Ascending aorta (tissue), 2 donors: Measurements from ENCODE around the gene HPX. TPM values are rescaled to one million over a fixed set of nuclear protein-coding genes. Genes with fewer than 3 reads are reported as not detected.

Source experiments
- DNase-seq, 2 donors: peaks; one replicate each; pipeline ENCODE4 v3.0.0-alpha.2; 2019; ENCODE audit warnings: low spot score in 2 of 2
- H3K27ac ChIP-seq, 2 donors: fragments of 200-600 bp; sonication (generic); one replicate each; pipeline ENCODE4 v1.5.1; 2016 to 2017; ENCODE audit warnings: mild to moderate bottlenecking in 1 of 2
- H3K27me3 ChIP-seq: fragments of 200-600 bp; sonication (generic); one replicate; pipeline ENCODE4 v1.5.1; 2017
- H3K36me3 ChIP-seq, 2 donors: fragments of 200-600 bp; sonication (generic); one replicate each; pipeline ENCODE4 v1.5.1; 2016
- H3K4me1 ChIP-seq, 2 donors: fragments of 200-600 bp; sonication (generic); one replicate each; pipeline ENCODE4 v1.5.1; 2016 to 2017; ENCODE audit warnings: mild to moderate bottlenecking in 1 of 2
- H3K4me3 ChIP-seq, 2 donors: fragments of 200-600 bp; sonication (generic); one replicate each; pipeline ENCODE4 v1.5.1; 2016 to 2017; ENCODE audit warnings: mild to moderate bottlenecking in 1 of 2
- H3K9me3 ChIP-seq, 2 donors: fragments of 200-600 bp; sonication (generic); one replicate each; pipeline ENCODE4 v1.5.1; 2016
- intact Hi-C: fragments of 100-400 bp; cut with DNase I; formaldehyde crosslinking; loops from one replicate; pipeline ENCODE4 v1.15.1; 2023
- total RNA-seq: library from RNA; depleted of rRNA; stranded (reverse); fragments of >200 nt; gene quantifications from one replicate; pipeline ENCODE4 v1.1.0, GENCODE V29; 2016
- TF ChIP-seq, protein P1 (sequence below), 3 experiments: fragments of 200-600 bp in 2 of 3; fragments of 450-650 bp in 1 of 3; sonication (generic) in 2 of 3; IDR thresholded peaks; one replicate each; pipeline ENCODE4 v1.5.1; 2016 to 2019; ENCODE audit warnings: antibody characterized with exemption in 3 of 3, mild to moderate bottlenecking in 1 of 3, moderate library complexity in 1 of 3

The HPX gene
- total RNA-seq, 1 donor from 2014 or later: 16.8 TPM

DNA sequence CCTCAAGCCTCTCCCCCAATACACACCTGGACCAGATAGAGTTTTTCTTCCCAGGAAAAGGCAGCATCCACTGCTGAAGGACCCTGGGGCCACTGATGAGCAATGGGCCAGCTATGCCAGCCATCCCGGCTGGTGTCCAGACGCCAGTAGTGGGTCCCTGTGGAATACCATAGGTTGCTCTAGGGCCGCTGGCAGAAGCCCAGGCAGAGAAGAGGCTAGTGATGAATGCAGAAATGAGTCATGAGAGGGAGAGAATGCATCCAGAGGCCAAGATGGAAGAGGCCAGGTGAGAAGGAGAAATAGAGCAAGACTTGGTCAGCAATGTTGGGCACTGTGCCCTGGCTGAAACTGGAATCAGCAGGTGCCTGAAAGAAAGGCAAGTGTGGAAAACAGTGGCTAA is 8.9 kb downstream of the HPX start:
- Histone ChIP-seq H3K27me3 (no peaks in the 10 kb centered on the region), H3K9me3 (no peaks in the 10 kb centered on the region), H3K36me3 (no peaks in the 10 kb centered on the region), H3K27ac (no peak overlapping the region), H3K4me1 (no peaks in the 10 kb centered on the region), H3K4me3 (no peak overlapping the region)
- intact Hi-C loops: no loop called here
- TF ChIP-seq, protein P1, sequence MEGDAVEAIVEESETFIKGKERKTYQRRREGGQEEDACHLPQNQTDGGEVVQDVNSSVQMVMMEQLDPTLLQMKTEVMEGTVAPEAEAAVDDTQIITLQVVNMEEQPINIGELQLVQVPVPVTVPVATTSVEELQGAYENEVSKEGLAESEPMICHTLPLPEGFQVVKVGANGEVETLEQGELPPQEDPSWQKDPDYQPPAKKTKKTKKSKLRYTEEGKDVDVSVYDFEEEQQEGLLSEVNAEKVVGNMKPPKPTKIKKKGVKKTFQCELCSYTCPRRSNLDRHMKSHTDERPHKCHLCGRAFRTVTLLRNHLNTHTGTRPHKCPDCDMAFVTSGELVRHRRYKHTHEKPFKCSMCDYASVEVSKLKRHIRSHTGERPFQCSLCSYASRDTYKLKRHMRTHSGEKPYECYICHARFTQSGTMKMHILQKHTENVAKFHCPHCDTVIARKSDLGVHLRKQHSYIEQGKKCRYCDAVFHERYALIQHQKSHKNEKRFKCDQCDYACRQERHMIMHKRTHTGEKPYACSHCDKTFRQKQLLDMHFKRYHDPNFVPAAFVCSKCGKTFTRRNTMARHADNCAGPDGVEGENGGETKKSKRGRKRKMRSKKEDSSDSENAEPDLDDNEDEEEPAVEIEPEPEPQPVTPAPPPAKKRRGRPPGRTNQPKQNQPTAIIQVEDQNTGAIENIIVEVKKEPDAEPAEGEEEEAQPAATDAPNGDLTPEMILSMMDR (IDR thresholded peaks at IDR 0.05): no peak
- no peak for DNase-seq

DNA sequence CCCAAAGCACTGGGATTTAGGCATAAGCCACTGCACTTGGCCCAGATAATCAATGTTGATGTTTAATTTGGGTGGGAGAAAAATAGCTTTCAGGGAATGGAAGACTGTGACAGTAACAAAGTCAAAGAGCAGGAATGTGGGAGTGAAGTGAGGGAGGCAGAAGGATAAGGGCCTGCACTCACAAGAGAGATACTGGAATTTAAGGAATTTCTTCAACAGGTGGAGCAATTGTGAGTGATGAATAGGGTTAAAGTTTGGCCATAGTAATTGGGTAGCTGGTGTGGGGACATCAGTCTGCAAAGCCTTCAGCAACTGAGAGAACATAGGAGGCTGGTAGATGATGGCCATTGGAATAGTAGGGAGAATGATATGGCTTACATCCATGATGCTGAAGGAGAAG is 13.3 kb downstream of the HPX start:
- intact Hi-C loops: no loop called here

DNA sequence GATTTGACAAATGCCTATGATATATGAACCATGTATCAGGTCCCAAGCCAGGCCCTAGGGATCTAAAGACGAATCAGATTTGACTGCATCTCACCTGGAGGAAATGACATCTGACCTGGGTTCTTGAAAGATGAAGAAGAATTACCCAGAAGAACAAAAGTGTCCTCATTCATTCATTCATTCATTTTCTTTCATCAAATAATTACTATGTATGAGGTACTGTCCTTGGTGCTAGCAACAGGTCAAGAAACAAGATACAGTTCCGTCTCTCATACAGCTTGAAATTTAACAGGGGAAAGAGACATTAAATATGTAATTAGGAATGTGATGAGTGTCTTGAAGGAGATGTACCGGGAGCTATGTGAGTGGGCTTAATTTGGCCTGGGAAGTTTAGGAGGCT is 20.1 kb downstream of the HPX start:
- no peaks in the 10 kb centered on the region for H3K9me3 ChIP-seq
- H3K4me3 ChIP-seq: no peak overlapping the region
- TF ChIP-seq, protein P1 (IDR thresholded peaks at IDR 0.05): no peak
- intact Hi-C loops: no loop called here
- H3K27me3 ChIP-seq: no peaks in the 10 kb centered on the region
- H3K4me1 ChIP-seq: peaks cover 0 to 17% of the 10 kb centered on the region in 2 donors
- DNase-seq: no peak
- H3K36me3 ChIP-seq: no peaks in the 10 kb centered on the region
- no peak overlapping the region for H3K27ac ChIP-seq

More for the DNA sequence above, 13.3 kb downstream of the HPX start:
- Histone ChIP-seq H3K27me3 (no peaks in the 10 kb centered on the region), H3K4me1 (no peaks in the 10 kb centered on the region), H3K36me3 (no peaks in the 10 kb centered on the region), H3K4me3 (no peak overlapping the region), H3K9me3 (no peaks in the 10 kb centered on the region), H3K27ac (no peak overlapping the region)
- TF ChIP-seq, protein P1 (IDR thresholded peaks at IDR 0.05): no peak
- DNase-seq: no peak

DNA sequence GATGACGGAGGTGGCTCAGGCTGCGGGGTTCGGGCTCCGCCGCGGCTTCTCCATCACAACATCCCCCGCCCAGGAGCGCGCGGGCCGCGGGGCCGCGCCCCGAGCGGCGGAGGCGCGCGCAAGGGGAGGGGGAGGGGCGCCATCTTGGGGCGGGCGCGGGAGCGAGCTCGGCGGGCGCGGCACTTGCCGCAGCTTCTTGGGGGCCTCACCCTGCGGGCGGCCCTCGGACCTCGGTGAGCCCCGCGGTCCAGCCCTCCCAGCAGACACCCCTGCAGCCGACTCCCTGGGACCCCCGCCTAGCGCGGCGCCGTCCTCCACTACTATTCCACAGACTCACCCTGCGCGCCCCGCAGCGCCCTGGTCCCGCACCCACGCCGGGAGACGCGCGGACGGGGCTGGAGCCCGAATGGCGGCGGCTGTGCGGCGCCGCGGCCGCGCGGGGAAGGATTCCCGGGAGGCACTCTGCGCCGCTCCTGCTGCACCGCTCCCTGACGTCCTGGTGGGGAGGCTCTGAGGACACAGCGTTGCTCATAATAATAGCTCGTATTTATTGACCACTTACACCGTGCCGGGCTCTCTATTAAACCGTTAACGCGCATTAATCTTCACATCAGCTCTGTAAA is 21.7 kb downstream of the HPX start, which contains the start of gene APBB1:
APBB1 (minus strand) TSS at position 86 of the 623 bp plus-strand sequence. CDS start 7,747 bp downstream, outside the sequence.
- Histone ChIP-seq H3K36me3 (no peaks in the 10 kb centered on the region), H3K9me3 (no peaks in the 10 kb centered on the region), H3K27ac (peak within 1 kb of the TSS; percentile 90 to 92), H3K4me3 (peak within 1 kb of the TSS; percentile 91 to 99), H3K4me1 (peaks cover 0 to 22% of the 10 kb centered on the region in 2 donors), H3K27me3 (no peaks in the 10 kb centered on the region)
- intact Hi-C loops: loop anchor here (1.0 to 5.0 kb wide), 3 partner anchors 29 to 62 kb away; partner anchors contain the start of genes ARFIP2, SMPD1 and TIMM10B
- TF ChIP-seq, protein P1 (IDR thresholded peaks at IDR 0.05): peak in 1 of 3 experiments; percentile 16
- peak in 1 of 2 donors; percentile 83 for DNase-seq

DNA sequence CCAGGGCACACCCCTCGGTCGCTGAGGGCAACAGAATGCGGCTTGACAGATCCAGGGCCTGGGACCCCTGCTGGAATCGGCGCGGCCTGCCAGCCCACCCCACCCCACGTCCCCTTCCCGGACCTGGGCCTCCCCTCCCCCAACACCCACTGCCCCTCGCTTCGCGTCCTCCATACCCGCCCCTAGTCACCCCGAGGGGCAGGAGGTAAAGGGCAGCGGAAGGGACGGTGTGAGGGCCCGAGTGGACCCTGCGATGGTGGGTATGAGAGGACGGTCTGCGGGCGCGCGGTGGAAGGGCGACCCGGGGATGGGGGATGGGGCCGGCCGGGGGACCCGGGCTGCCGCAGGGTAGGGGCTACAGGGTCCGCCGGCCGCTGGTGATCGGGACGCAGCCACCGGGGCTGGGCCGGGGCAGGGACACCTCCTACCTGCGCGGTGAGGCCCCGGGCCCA is 22.2 kb downstream of the HPX start:
- TF ChIP-seq, protein P1 (IDR thresholded peaks at IDR 0.05): no peak
- Histone ChIP-seq H3K4me1 (peaks cover 0 to 22% of the 10 kb centered on the region in 2 donors), H3K27ac (peak overlapping the region; percentile 90 to 92), H3K9me3 (no peaks in the 10 kb centered on the region), H3K4me3 (peak overlapping the region; percentile 91 to 99), H3K27me3 (no peaks in the 10 kb centered on the region), H3K36me3 (no peaks in the 10 kb centered on the region)
- DNase-seq: no peak
- intact Hi-C loops: loop anchor here (1.0 to 5.0 kb wide), 3 partner anchors 28 to 62 kb away; partner anchors contain the start of genes ARFIP2, SMPD1 and TIMM10B
